Natural killer cell (primary cell): ENCODE results near the gene PCDH9. TPM values are rescaled to one million over a fixed set of nuclear protein-coding genes. Genes with fewer than 3 reads are reported as not detected.

Experiments used
- ATAC-seq, 3 donors: fragments of 150-1000 bp in 2 of 3; fragments of 200-7000 bp in 1 of 3; cut with Tn5 transposase; 1 replicate in 1 of 3; 2 replicates in 2 of 3; pipeline ENCODE4 v1.10.0; 2021; ENCODE audit warnings: mild to moderate bottlenecking in 2 of 3, moderate library complexity in 2 of 3
- DNase-seq, 2 donors: peaks; one replicate each; pipeline versions ENCODE4 v3.0.0 to v3.0.0-alpha.2; 2013 to 2021; ENCODE audit warnings: mixed read lengths in 1 of 2
- H3K27ac ChIP-seq: one replicate; pipeline ENCODE4 v1.5.1; 2013; ENCODE audit warnings: mild to moderate bottlenecking, low read length
- H3K27me3 ChIP-seq: one replicate; pipeline ENCODE4 v1.6.1; 2013; ENCODE audit warnings: low read length; ENCODE audit not compliant: control insufficient read depth, insufficient read depth
- H3K36me3 ChIP-seq: one replicate; pipeline ENCODE4 v1.6.1; 2013; ENCODE audit warnings: low read length; ENCODE audit not compliant: control insufficient read depth, insufficient read depth
- H3K4me1 ChIP-seq: one replicate; pipeline ENCODE4 v1.6.1; 2013; ENCODE audit warnings: low read length; ENCODE audit not compliant: control insufficient read depth, insufficient read depth
- H3K4me3 ChIP-seq: one replicate; pipeline ENCODE4 v1.5.1; 2013; ENCODE audit warnings: low read length
- H3K9me3 ChIP-seq: one replicate; pipeline ENCODE4 v1.6.1; 2013; ENCODE audit warnings: low read length; ENCODE audit not compliant: control insufficient read depth, insufficient read depth
- H3K27ac Mint-ChIP-seq, 2 donors: one replicate each; pipeline ENCODE4 v1.8.0; 2022; ENCODE audit warnings: mild to moderate bottlenecking in 2 of 2, mixed read lengths in 2 of 2, moderate library complexity in 1 of 2
- H3K27me3 Mint-ChIP-seq, 2 donors: one replicate each; pipeline ENCODE4 v1.8.0; 2022; ENCODE audit warnings: low read depth in 2 of 2, mixed read lengths in 2 of 2
- H3K36me3 Mint-ChIP-seq: one replicate; pipeline ENCODE4 v1.8.0; 2022; ENCODE audit warnings: mixed read lengths
- H3K4me1 Mint-ChIP-seq, 2 donors: one replicate each; pipeline ENCODE4 v1.8.0; 2022; ENCODE audit warnings: mixed read lengths in 2 of 2
- H3K4me3 Mint-ChIP-seq: one replicate; pipeline ENCODE4 v1.8.0; 2022; ENCODE audit warnings: mild to moderate bottlenecking, moderate library complexity, mixed read lengths
- H3K9me3 Mint-ChIP-seq, 2 donors: one replicate each; pipeline ENCODE4 v1.8.0; 2022; ENCODE audit warnings: mixed read lengths in 2 of 2
- WGBS: methylation state at CpG from one replicate; pipeline ENCODE4 v1.1.7; 2013; ENCODE audit warnings: missing lambda C conversion rate; ENCODE audit not compliant: insufficient coverage; 5-methylcytosine and 5-hydroxymethylcytosine counted together
- intact Hi-C: fragments of 100-400 bp; cut with micrococcal nuclease; formaldehyde crosslinking; loops from one replicate; pipeline ENCODE4 v1.14.2; 2022
- total RNA-seq, 4 donors: library from RNA; stranded (reverse); fragments of 120-200 nt in 1 of 4; gene quantifications; one replicate each; pipeline versions ENCODE4 v1.2.3 to v1.2.4, GENCODE V29; 2013 to 2022
- TF ChIP-seq, protein P1 (sequence below): fragments of 200-600 bp; IDR thresholded peaks from one replicate; pipeline ENCODE4 v1.8.0; 2022; ENCODE audit warnings: antibody characterized with exemption

The PCDH9 gene
- total RNA-seq, 3 donors from 2014 or later (not counting 1 experiment from before 2014, with no cell fraction given) = 0.43 to 1.5 (median 0.68) TPM

DNA sequence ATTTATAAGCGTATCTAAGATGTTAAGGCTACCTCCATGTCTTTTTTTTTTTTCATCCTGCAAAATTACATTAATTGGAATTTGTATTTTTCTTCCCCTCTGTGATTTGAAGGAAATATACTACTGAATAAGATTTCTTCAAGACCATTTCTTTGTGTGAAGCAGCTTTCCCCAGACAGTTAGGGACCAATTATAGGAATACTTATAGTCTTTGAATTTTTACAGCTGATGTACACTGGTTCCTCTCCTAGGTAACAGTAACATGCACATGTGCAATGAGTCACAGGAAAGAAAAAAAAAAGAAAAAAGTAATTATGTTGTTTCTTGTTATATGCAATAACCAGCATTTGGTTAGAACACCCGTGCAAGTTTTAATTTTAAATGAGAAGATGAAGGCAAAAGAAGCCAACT is 82.0 kb downstream of the PCDH9 start:
- intact Hi-C loops = no loop called here
- TF ChIP-seq, protein P1, sequence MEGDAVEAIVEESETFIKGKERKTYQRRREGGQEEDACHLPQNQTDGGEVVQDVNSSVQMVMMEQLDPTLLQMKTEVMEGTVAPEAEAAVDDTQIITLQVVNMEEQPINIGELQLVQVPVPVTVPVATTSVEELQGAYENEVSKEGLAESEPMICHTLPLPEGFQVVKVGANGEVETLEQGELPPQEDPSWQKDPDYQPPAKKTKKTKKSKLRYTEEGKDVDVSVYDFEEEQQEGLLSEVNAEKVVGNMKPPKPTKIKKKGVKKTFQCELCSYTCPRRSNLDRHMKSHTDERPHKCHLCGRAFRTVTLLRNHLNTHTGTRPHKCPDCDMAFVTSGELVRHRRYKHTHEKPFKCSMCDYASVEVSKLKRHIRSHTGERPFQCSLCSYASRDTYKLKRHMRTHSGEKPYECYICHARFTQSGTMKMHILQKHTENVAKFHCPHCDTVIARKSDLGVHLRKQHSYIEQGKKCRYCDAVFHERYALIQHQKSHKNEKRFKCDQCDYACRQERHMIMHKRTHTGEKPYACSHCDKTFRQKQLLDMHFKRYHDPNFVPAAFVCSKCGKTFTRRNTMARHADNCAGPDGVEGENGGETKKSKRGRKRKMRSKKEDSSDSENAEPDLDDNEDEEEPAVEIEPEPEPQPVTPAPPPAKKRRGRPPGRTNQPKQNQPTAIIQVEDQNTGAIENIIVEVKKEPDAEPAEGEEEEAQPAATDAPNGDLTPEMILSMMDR = no peak
- no peaks in the 10 kb centered on the region for H3K27me3 Mint-ChIP-seq
- no peaks in the 10 kb centered on the region for H3K27me3 ChIP-seq
- H3K4me1 Mint-ChIP-seq = no peaks in the 10 kb centered on the region
- DNase-seq (no peak), ATAC-seq (no peak)
- H3K9me3 ChIP-seq = no peaks in the 10 kb centered on the region
- H3K36me3 Mint-ChIP-seq = no peaks in the 10 kb centered on the region
- WGBS = no CpG with 5 or more reads among the region's 2 CpGs
- no peak overlapping the region for H3K27ac Mint-ChIP-seq
- no peak overlapping the region for H3K4me3 ChIP-seq
- no peaks in the 10 kb centered on the region for H3K9me3 Mint-ChIP-seq
- no peaks in the 10 kb centered on the region for H3K4me1 ChIP-seq
- H3K27ac ChIP-seq = no peak overlapping the region
- no peak overlapping the region for H3K4me3 Mint-ChIP-seq
- H3K36me3 ChIP-seq = no peaks in the 10 kb centered on the region

DNA sequence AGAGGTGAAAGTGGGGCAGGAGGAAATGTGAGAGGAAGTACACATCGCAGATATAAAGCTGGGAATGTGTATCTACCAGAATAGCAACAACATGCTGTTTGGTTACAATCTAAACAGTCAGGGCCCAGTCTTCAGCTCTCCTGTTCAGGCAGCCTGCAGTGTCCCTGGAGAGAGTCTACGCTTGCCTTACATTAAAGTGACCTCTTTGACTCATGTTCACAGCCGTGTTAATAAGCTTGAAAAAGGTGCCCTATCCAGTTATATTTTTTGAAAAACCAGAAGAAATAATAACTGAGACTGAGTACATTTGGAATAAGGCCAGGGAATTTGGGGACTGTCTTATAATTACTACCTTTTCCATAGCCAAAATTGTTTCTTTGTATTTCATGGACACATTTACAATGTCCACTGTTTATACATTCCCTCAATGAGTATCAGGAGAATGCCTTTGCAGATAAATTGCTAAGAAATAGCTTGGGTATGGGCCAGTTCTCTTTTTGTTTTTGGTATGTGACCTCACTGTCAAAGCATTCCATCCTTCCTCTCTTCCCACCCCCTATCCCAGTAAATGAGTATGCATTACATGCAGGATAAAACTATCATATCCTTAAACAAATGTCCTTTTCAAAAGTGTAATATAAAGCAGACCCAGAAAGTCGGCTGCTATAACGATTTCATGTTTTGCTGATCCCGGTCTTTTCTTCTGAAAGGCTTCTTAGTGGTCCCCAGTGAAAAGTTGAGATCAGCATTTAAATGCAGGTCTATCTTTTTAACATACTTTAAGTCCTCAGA is 82.6 kb downstream of the PCDH9 start:
- no peak overlapping the region for H3K27ac ChIP-seq

DNA sequence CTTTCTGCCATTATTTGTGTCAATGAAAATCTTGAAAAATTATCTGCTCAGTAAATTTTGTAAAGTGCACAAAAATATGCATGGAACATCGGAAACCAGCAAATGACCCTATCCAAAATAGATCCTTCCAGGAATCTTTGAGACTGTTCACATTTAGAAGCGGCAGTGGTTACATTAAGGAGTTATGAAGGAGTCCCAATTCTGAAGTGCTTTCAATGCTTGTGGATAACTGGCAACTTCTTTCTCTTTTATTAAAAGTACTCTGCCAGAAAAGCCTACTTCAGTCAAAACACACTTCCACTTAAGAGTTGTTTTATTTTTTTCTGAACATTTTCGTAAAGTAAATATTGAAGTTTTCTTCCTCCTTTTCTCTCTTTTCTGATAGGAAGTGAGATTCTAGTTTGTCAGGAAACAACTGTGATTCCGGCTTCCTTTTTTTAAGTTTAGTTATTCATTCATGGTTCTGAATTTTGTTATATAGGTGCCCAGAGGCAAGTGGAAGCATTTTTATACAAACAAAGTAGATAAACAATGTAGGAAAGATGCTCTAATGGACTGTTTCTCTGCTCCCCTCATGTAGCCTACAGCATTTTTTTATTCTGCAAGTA is 83.5 kb downstream of the PCDH9 start:
- Mint-ChIP-seq H3K4me1 (no peaks in the 10 kb centered on the region), H3K36me3 (no peaks in the 10 kb centered on the region), H3K27ac (no peak overlapping the region), H3K27me3 (no peaks in the 10 kb centered on the region), H3K4me3 (no peak overlapping the region), H3K9me3 (no peaks in the 10 kb centered on the region)
- intact Hi-C loops = no loop called here
- Histone ChIP-seq H3K27me3 (no peaks in the 10 kb centered on the region), H3K4me1 (no peaks in the 10 kb centered on the region), H3K4me3 (no peak overlapping the region), H3K27ac (no peak overlapping the region), H3K36me3 (no peaks in the 10 kb centered on the region), H3K9me3 (no peaks in the 10 kb centered on the region)
- TF ChIP-seq, protein P1 = no peak
- ATAC-seq = no peak
- DNase-seq = no peak
- 82% methylated on average over 2 of the region's 4 CpGs for WGBS

More for the DNA sequence above, 82.6 kb downstream of the PCDH9 start:
- Histone ChIP-seq H3K4me1 (no peaks in the 10 kb centered on the region), H3K27me3 (no peaks in the 10 kb centered on the region), H3K9me3 (no peaks in the 10 kb centered on the region), H3K4me3 (no peak overlapping the region), H3K36me3 (no peaks in the 10 kb centered on the region)
- Mint-ChIP-seq H3K36me3 (no peaks in the 10 kb centered on the region), H3K4me3 (no peak overlapping the region), H3K4me1 (no peaks in the 10 kb centered on the region), H3K27me3 (no peaks in the 10 kb centered on the region), H3K9me3 (no peaks in the 10 kb centered on the region), H3K27ac (no peak overlapping the region)
- ATAC-seq (no peak), DNase-seq (no peak)
- 60% methylated on average over 6 of the region's 6 CpGs for WGBS
- TF ChIP-seq, protein P1 = no peak
- intact Hi-C loops = no loop called here
